Effector memory CD8-positive, alpha-beta T cell (primary cell): ENCODE results near the gene CDR2L.

Experiments used
- ATAC-seq: fragments of 150-1000 bp; cut with Tn5 transposase; replicated peaks from 2 replicates; pipeline ENCODE4 v1.10.0; 2021; ENCODE audit warnings: mild to moderate bottlenecking, moderate library complexity
- DNase-seq, 3 experiments: peaks; one replicate each; pipeline ENCODE4 v3.0.0; 2021
- H3K27ac Mint-ChIP-seq, 2 donors: one replicate each; pipeline ENCODE4 v1.8.0; 2022; ENCODE audit warnings: mild to moderate bottlenecking in 2 of 2, mixed read lengths in 2 of 2, moderate library complexity in 2 of 2
- H3K27me3 Mint-ChIP-seq, 2 donors: one replicate each; pipeline ENCODE4 v1.8.0; 2022; ENCODE audit warnings: mixed read lengths in 2 of 2
- H3K36me3 Mint-ChIP-seq: one replicate; pipeline ENCODE4 v1.8.0; 2022; ENCODE audit warnings: mild to moderate bottlenecking, moderate library complexity, mixed read lengths; ENCODE audit not compliant: insufficient read depth
- H3K4me1 Mint-ChIP-seq, 2 donors: one replicate each; pipeline ENCODE4 v1.8.0; 2022; ENCODE audit warnings: low read depth in 2 of 2, mixed read lengths in 2 of 2
- H3K4me3 Mint-ChIP-seq, 2 donors: one replicate each; pipeline ENCODE4 v1.8.0; 2022; ENCODE audit warnings: mild to moderate bottlenecking in 2 of 2, mixed read lengths in 2 of 2, moderate library complexity in 2 of 2
- H3K9me3 Mint-ChIP-seq, 2 donors: one replicate each; pipeline ENCODE4 v1.8.0; 2022; ENCODE audit warnings: mixed read lengths in 2 of 2
- total RNA-seq, 9 experiments: gene quantifications; one replicate each; lab custom pipeline; 2026; lab: John Stamatoyannopoulos, UW

The CDR2L gene
- total RNA-seq = 0 to 1.1 (median 0.11) reads per million in 9 experiments

DNA sequence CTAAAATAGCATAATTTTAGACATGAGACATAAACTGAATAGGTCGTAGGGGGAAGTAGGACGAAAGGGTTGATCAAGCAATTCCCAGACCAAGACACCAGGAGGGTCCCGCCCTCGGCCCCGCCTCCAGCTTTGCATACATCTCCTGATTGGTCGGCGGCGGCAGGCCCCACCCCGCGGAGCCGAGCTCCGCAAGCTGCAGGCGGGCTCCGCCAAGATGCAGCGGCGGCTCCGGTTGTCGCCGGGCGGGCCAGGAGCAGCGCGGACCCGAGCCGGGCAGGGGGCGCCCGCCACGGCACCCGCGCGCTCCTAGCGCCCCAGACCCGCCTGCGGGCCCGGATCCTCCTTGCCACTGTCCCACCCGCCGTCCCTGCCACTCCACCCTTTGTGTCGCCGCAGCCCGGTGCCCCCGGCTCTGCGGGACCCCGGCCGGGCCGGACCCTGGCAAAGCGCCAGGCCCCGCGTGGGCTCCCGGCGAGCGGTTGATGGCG lies at the start of gene CDR2L:
TSS of gene CDR2L (plus strand) at position 215 of the 491 bp plus-strand sequence. CDS start 412 bp downstream, outside the sequence.
- peaks cover 5 to 11% of the 10 kb centered on the region in 2 donors for H3K4me1 Mint-ChIP-seq
- H3K9me3 Mint-ChIP-seq = no peaks in the 10 kb centered on the region
- no peaks in the 10 kb centered on the region for H3K36me3 Mint-ChIP-seq
- ATAC-seq (peak; percentile 92), DNase-seq (peak; percentile 88 to 93 (median 90))
- peak within 1 kb of the TSS; percentile 52 to 60 for H3K27ac Mint-ChIP-seq
- peaks cover 0 to 8% of the 10 kb centered on the region in 2 donors for H3K27me3 Mint-ChIP-seq
- peak within 1 kb of the TSS; percentile 88 to 89 for H3K4me3 Mint-ChIP-seq

- peaks cover 0 to 4% of the 10 kb centered on the region in 2 donors for H3K4me1 Mint-ChIP-seq
- no peaks in the 10 kb centered on the region for H3K9me3 Mint-ChIP-seq
- H3K27ac Mint-ChIP-seq = no peak overlapping the region
- peaks cover 48 to 87% of the 10 kb centered on the region in 2 donors for H3K27me3 Mint-ChIP-seq
- no peak overlapping the region for H3K4me3 Mint-ChIP-seq
- H3K36me3 Mint-ChIP-seq = no peaks in the 10 kb centered on the region
- ATAC-seq = no peak
- DNase-seq = no peak
Observed at GRCh38 chr17:74938194-74938950, 49.1 kb upstream of the CDR2L start.

DNA sequence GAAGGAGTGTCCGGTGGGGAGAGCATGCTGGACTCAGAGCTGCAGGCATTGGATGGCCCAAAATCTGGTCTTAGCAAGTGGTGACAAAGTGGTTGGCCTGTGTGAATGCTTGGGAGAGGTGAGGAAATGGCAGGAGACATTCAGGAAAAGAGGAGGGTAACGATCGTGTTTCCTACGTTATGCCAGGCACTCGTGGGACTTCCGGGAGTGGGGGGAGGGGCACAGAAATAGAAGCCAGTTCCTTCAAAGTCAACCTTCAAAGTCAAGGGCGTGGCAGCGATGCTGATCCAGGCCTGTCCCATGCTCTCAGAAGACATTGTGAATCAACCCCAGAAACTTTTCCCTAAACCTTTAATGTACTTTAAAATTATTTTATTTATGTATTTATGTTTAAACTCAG lies 47.9 kb upstream of the CDR2L start:
- H3K36me3 Mint-ChIP-seq = no peaks in the 10 kb centered on the region
- no peak for ATAC-seq
- H3K27me3 Mint-ChIP-seq = peaks cover 42 to 85% of the 10 kb centered on the region in 2 donors
- H3K27ac Mint-ChIP-seq = no peak overlapping the region
- H3K4me3 Mint-ChIP-seq = no peak overlapping the region
- DNase-seq = no peak
- H3K9me3 Mint-ChIP-seq = no peaks in the 10 kb centered on the region
- H3K4me1 Mint-ChIP-seq = peaks cover 0 to 4% of the 10 kb centered on the region in 2 donors

DNA sequence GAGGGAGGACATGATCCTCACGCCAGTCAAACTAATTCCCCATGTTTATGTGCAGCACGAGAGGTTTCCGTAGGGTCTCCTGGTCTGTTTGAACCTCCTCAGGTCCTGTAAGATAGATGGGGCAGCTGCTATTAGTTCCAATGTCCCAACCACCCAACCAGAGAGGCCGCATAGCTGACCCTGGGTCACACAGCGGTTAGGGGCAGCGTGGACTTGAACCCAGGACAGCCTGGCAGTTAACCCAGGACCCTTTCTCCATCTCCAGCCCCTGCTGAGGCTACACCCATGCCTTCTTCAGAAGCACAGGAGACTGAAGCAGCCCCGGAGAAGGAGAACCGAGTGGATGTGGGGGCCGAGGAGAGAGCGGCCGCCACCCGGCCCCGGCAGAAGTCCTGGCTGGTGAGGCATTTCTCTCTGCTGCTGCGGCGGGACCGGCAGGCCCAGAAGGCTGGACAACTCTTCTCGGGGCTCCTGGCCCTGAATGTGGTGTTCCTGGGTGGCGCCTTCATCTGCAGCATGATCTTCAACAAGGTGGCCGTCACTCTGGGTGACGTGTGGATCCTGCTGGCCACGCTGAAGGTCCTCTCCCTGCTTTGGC lies 46.2 kb upstream of the CDR2L start:
- H3K4me3 Mint-ChIP-seq = no peak overlapping the region
- DNase-seq = no peak
- no peak overlapping the region for H3K27ac Mint-ChIP-seq
- peaks cover 0 to 4% of the 10 kb centered on the region in 2 donors for H3K4me1 Mint-ChIP-seq
- no peaks in the 10 kb centered on the region for H3K36me3 Mint-ChIP-seq
- peaks cover 34 to 74% of the 10 kb centered on the region in 2 donors for H3K27me3 Mint-ChIP-seq
- ATAC-seq = no peak
- no peaks in the 10 kb centered on the region for H3K9me3 Mint-ChIP-seq

- peaks cover 0 to 4% of the 10 kb centered on the region in 2 donors for H3K4me1 Mint-ChIP-seq
- no peaks in the 10 kb centered on the region for H3K9me3 Mint-ChIP-seq
- no peak overlapping the region for H3K27ac Mint-ChIP-seq
- H3K27me3 Mint-ChIP-seq = peaks cover 13 to 62% of the 10 kb centered on the region in 2 donors
- ATAC-seq (no peak), DNase-seq (no peak)
- H3K4me3 Mint-ChIP-seq = no peak overlapping the region
- H3K36me3 Mint-ChIP-seq = no peaks in the 10 kb centered on the region
Observed at GRCh38 chr17:74943808-74944522, 43.5 kb upstream of the CDR2L start.

GRCh38 chr17:74945543-74945942 lies 41.9 kb upstream of the CDR2L start:
- no peak overlapping the region for H3K27ac Mint-ChIP-seq
- DNase-seq (no peak), ATAC-seq (no peak)
- no peak overlapping the region for H3K4me3 Mint-ChIP-seq
- no peaks in the 10 kb centered on the region for H3K4me1 Mint-ChIP-seq
- H3K9me3 Mint-ChIP-seq = no peaks in the 10 kb centered on the region
- H3K36me3 Mint-ChIP-seq = no peaks in the 10 kb centered on the region
- peaks cover 7 to 60% of the 10 kb centered on the region in 2 donors for H3K27me3 Mint-ChIP-seq

DNA sequence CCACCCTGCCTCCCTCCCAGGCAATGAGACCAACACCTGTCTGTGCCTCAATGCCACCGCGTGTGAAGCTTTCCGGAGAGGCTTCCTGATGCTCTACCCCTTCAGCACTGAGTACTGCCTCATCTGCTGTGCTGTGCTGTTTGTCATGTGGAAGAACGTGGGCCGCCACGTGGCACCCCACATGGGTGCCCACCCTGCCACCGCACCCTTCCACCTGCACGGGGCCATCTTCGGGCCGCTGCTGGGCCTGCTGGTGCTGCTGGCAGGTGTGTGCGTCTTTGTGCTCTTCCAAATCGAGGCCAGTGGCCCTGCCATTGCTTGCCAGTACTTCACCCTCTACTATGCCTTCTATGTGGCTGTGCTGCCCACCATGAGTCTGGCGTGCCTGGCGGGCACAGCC lies 40.8 kb upstream of the CDR2L start:
- ATAC-seq = no peak
- H3K9me3 Mint-ChIP-seq = no peaks in the 10 kb centered on the region
- no peaks in the 10 kb centered on the region for H3K4me1 Mint-ChIP-seq
- no peaks in the 10 kb centered on the region for H3K36me3 Mint-ChIP-seq
- peaks cover 6 to 50% of the 10 kb centered on the region in 2 donors for H3K27me3 Mint-ChIP-seq
- no peak for DNase-seq
- H3K27ac Mint-ChIP-seq = no peak overlapping the region
- no peak overlapping the region for H3K4me3 Mint-ChIP-seq

- no peaks in the 10 kb centered on the region for H3K36me3 Mint-ChIP-seq
- no peak overlapping the region for H3K4me3 Mint-ChIP-seq
- no peak for DNase-seq
- H3K27me3 Mint-ChIP-seq = peaks cover under 1 to 46% of the 10 kb centered on the region in 2 donors
- no peak for ATAC-seq
- no peaks in the 10 kb centered on the region for H3K4me1 Mint-ChIP-seq
- H3K27ac Mint-ChIP-seq = no peak overlapping the region
- no peaks in the 10 kb centered on the region for H3K9me3 Mint-ChIP-seq
Observed at GRCh38 chr17:74947041-74947754, 40.2 kb upstream of the CDR2L start.

DNA sequence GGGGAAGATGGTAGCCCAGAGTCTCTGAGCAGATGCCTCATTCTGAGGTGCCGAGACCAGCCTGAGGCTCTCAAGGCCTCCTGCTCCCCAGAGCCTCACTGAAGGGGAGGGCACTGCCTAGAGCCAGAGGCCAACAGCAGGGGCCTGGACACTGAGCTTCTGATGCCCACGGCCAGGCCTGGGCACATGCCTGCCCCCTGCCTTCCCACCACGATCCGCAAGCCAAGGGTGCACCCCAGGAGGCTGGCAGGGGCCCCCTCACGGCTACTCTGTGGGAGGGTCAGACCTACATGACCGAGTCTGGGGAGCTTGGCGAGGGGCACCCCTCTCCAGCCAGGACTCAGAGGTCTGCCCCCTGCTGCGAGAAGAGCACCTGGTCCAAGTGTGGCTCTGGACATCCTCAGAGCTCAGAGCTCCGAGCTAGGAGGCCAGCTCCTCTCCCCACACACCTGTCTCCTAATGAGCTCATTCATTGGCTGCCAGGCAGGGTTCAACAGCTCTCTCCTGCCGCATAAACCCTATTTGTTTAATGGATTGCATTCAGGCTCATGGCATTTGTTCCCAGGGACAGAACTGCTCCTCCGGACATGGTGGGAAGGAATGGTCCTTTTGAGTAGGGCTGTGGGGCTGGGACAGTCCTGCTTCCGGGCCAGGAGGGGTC lies 37.8 kb upstream of the CDR2L start:
- H3K9me3 Mint-ChIP-seq = no peaks in the 10 kb centered on the region
- no peaks in the 10 kb centered on the region for H3K4me1 Mint-ChIP-seq
- no peak overlapping the region for H3K4me3 Mint-ChIP-seq
- no peak overlapping the region for H3K27ac Mint-ChIP-seq
- DNase-seq (no peak), ATAC-seq (no peak)
- no peaks in the 10 kb centered on the region for H3K36me3 Mint-ChIP-seq
- H3K27me3 Mint-ChIP-seq = peaks cover 0 to 35% of the 10 kb centered on the region in 2 donors

GRCh38 chr17:74950207-74950606 lies 37.2 kb upstream of the CDR2L start:
- H3K27me3 Mint-ChIP-seq = peaks cover 0 to 35% of the 10 kb centered on the region in 2 donors
- H3K4me1 Mint-ChIP-seq = no peaks in the 10 kb centered on the region
- no peaks in the 10 kb centered on the region for H3K9me3 Mint-ChIP-seq
- H3K4me3 Mint-ChIP-seq = no peak overlapping the region
- no peak for DNase-seq
- no peak for ATAC-seq
- H3K36me3 Mint-ChIP-seq = no peaks in the 10 kb centered on the region
- no peak overlapping the region for H3K27ac Mint-ChIP-seq

GRCh38 chr17:74951065-74951464 lies 36.4 kb upstream of the CDR2L start:
- Mint-ChIP-seq H3K4me3 (no peak overlapping the region), H3K4me1 (no peaks in the 10 kb centered on the region), H3K9me3 (no peaks in the 10 kb centered on the region), H3K36me3 (no peaks in the 10 kb centered on the region), H3K27ac (no peak overlapping the region), H3K27me3 (peaks cover 0 to 35% of the 10 kb centered on the region in 2 donors)
- no peak for DNase-seq
- ATAC-seq = no peak

DNA sequence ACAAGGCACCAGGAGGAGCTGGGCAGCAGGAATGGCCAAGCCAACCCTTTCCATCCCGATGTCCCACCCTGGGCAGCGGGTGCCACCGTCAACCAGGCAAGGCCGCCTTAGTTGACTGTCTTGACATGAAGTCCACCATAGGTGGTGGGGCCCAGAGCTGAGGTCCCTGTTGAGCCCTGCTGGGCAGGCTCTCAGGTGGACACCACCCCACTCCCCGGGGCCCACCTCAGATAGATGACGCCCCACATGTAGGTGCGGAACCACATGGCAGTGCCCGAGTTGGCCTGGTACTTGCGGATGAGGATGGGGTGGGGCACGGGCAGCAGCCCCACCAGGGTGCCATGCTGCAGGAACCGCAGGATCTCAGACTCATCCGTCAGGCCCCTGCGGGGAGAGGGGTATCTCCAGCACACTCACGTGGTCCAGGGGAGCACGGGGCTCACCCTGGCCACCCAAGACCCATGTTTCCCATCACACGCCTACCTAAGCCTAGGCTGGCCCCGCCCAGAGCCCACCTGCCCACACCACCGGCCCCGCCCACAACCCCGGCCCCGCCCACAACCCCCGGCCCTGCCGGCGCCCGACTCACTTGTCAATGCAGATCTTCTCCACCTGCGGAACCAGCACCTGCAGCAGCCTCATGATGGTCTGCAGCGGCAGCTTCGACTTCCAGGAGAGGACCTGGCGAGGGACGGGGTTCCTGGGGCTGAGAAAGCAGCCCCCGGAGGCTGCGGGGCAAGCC lies 35.6 kb upstream of the CDR2L start:
- no peaks in the 10 kb centered on the region for H3K4me1 Mint-ChIP-seq
- no peaks in the 10 kb centered on the region for H3K9me3 Mint-ChIP-seq
- H3K4me3 Mint-ChIP-seq = no peak overlapping the region
- no peaks in the 10 kb centered on the region for H3K36me3 Mint-ChIP-seq
- DNase-seq = no peak
- H3K27ac Mint-ChIP-seq = peak overlapping the region in 1 of 2 donors; percentile 63
- ATAC-seq = no peak
- H3K27me3 Mint-ChIP-seq = peaks cover 0 to 32% of the 10 kb centered on the region in 2 donors
